ENCODE results near the gene MYBPH. TPM values are rescaled to one million over a fixed set of nuclear protein-coding genes. Genes with fewer than 3 reads are reported as not detected.

MYBPH gene
- total and polyA plus RNA-seq, 10 of the 15 experiments (the other 5 are each of a cell fraction or from before 2014, with no cell fraction given) = 0.06 to 0.10 TPM; not detected in 8

- intact Hi-C loops (cut with micrococcal nuclease; ENCODE audit: unreplicated experiment) (no loop called here), in situ Hi-C loops (cut with MboI) (no loop called here)
- RAD21 ChIA-PET (ENCODE audit: unreplicated experiment) = no interaction called here
- H3K36me3 ChIP-seq (ENCODE audit: control insufficient read depth in 2 of 2, insufficient read depth in 2 of 2, low read length in 1 of 2) = no peaks in the 10 kb centered on the region
- no peak overlapping the region for H2AFZ ChIP-seq (ENCODE audit: control insufficient read depth, low read depth, low read length)
- WGBS (ENCODE audit: insufficient coverage, insufficient replicate concordance, low lambda C conversion rate, missing lambda C conversion rate) = 0% methylated on average over 3 of the region's 3 CpGs
- no peaks in the 10 kb centered on the region for H3K79me2 ChIP-seq (ENCODE audit: control insufficient read depth, insufficient read depth, low read length)
- H3K27me3 ChIP-seq (replicated peaks in 1 of 2; ENCODE audit: control insufficient read depth in 2 of 2, insufficient read depth in 2 of 2, low read length in 1 of 2) = no peaks in the 10 kb centered on the region
- no peak overlapping the region for H3K27ac ChIP-seq (ENCODE audit: control insufficient read depth, insufficient read depth)
- no TSS peak for BruUV-seq (replicated peaks)
- TF ChIP-seq MYC (IDR thresholded peaks at IDR 0.05; ENCODE audit: insufficient read depth, insufficient read length, insufficient replicate concordance, low read length, severe bottlenecking) (no peak), ATF7 (IDR thresholded peaks at IDR 0.05; ENCODE audit: low read depth) (no peak), PKNOX1 (IDR thresholded peaks at IDR 0.05) (peak; percentile 84), PBX3 (IDR thresholded peaks at IDR 0.05; ENCODE audit: insufficient replicate concordance, low read depth, low read length) (peak; percentile 18)
- no peaks in the 10 kb centered on the region for H3K4me1 ChIP-seq (ENCODE audit: control insufficient read depth, insufficient read depth, low read length)
- POLR2A ChIA-PET = no interaction called here
- H4K20me1 ChIP-seq (ENCODE audit: control insufficient read depth, insufficient read depth) = no peaks in the 10 kb centered on the region
- H3K4me3 ChIP-seq = no peak overlapping the region
- H3K9ac ChIP-seq (ENCODE audit: control insufficient read depth, insufficient read depth, low read length) = no peak overlapping the region
- H3K4me2 ChIP-seq (ENCODE audit: control insufficient read depth, insufficient read depth) = no peak overlapping the region
- DNase-seq (ENCODE audit: low read depth, low spot score) (no peak), ATAC-seq (no peak), FAIRE-seq (no peak)
- CTCF ChIA-PET = interaction anchor here (1.6 kb wide), 1 partner anchor 16 kb away, joined by 7 read pairs; no protein-coding TSS in a partner anchor
- SMC1A ChIA-PET (ENCODE audit: uncharacterized antibody, unreplicated experiment) = interaction anchor here (0.9 to 1.6 kb wide), 2 partner anchors 21 to 27 kb away, joined by 3 to 4 read pairs; no protein-coding TSS in a partner anchor
- no peaks in the 10 kb centered on the region for H3K9me3 ChIP-seq (replicated peaks; ENCODE audit: control insufficient read depth, insufficient read depth, low read length)
Observed at GRCh38 chr1:203187689-203188264, 12.2 kb upstream of the MYBPH start.
